Cardiac fibroblast (primary cell): ENCODE data around the gene DDX49.

Experiments
- DNase-seq, 2 donors: peaks; one replicate each; pipeline versions ENCODE4 v3.0.0 to v3.0.0-alpha.2; 2010; ENCODE audit warnings: low read depth in 2 of 2
- H3K4me3 ChIP-seq, 2 donors: replicated peaks in 1 of 2; 1 replicate in 1 of 2; 2 replicates in 1 of 2; pipeline ENCODE4 v1.5.1; 2011; ENCODE audit warnings: low read depth in 2 of 2, low read length in 2 of 2, mild to moderate bottlenecking in 2 of 2, moderate library complexity in 1 of 2
- CTCF ChIP-seq: IDR thresholded peaks from one replicate; pipeline ENCODE4 v1.5.1; 2011; ENCODE audit warnings: low read depth, mild to moderate bottlenecking, low read length, inconsistent platforms

DDX49 gene, protein sequence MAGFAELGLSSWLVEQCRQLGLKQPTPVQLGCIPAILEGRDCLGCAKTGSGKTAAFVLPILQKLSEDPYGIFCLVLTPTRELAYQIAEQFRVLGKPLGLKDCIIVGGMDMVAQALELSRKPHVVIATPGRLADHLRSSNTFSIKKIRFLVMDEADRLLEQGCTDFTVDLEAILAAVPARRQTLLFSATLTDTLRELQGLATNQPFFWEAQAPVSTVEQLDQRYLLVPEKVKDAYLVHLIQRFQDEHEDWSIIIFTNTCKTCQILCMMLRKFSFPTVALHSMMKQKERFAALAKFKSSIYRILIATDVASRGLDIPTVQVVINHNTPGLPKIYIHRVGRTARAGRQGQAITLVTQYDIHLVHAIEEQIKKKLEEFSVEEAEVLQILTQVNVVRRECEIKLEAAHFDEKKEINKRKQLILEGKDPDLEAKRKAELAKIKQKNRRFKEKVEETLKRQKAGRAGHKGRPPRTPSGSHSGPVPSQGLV

DNA sequence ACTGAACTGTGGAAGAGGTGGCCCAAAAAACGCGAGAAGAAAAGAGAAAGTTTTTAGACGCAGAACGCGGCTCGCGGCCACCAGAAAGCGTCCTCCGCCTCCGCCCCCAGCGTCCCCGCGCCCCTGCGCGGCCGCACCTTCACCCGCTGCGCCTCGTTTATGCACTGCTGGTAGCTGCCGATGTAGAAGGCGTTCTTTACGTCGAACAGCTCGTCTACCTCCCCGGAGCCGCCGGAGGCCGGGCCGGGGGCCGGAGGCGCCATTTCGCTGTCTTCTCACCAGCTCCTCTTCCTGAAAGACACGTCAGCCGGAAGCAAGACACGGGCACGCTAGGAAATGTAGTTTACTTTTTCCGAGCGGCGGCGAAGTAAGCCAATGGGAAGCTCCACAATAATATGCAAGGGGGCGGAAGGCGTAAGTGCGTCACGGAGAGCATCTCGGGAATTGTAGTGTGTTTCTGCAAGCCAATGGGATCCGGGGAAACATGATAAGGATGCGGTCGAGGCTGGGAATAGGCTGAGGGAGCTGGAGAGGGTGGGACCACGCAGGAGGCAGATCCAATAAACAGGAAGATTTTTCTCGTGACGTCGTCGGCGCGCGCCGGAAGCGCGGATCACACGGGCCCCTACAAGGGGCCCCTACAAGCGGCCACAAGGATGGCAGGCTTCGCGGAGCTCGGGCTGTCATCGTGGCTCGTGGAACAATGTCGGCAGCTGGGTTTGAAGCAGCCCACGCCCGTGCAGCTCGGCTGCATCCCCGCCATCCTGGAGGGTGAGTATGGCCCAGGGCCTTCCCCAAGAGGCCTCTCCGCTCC is at the start of gene DDX49, which contains the start of gene COPE:
TSS of gene DDX49 (plus strand) at position 630 of the 814 bp plus-strand sequence. CDS start at position 657, 27 bp downstream.
TSS of gene COPE (minus strand) at position 302 of the 814 bp plus-strand sequence. CDS start at position 263, 39 bp downstream.
- H3K4me3 ChIP-seq = peak within 1 kb of the TSS; percentile 90 to 99
- DNase-seq = peak; percentile 100
- TF ChIP-seq CTCF = no peak

DNA sequence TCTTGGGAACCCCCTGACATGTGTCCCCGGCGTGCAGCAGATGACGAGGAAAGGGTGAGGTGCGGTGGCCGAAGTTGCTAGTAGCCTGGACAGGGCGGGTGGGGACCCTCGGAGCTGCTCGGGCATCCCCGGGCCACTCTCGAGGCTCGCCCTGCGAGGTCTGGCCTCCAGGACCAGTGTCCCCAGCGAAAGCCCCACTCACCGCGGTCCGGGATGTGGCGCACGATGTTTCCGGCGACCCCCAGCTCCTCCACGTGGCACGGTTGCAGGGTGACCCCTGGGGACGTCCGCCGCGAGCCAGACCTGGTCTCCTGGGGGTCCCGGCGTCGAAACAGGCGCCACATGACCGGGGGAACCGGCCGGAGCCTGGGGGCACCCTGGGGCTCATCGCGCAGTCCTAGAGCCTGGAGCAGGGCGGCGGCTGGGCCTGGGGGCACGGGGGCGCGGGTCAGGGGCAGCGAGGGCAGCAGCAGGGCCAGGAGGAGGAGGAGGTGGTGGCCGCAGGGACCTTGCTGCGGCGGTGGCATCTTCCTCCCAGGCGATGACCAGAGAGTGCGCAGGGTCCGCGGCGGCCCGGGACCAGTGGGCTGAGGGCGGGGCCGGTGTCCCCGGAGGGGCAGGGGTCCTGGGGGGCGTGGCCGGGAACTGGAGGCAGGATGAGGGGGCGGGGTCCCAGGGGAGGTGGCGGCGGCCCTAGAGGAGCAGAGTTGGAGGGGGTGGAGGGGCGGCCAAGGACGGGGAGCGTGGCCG is 49.6 kb upstream of the DDX49 start:
- no peak for TF ChIP-seq CTCF
- no peak overlapping the region for H3K4me3 ChIP-seq
- no peak for DNase-seq

GRCh38 chr19:18870531-18871172 is 48.9 kb upstream of the DDX49 start:
- no peak overlapping the region for H3K4me3 ChIP-seq
- DNase-seq = no peak
- no peak for TF ChIP-seq CTCF

- no peak for TF ChIP-seq CTCF
- no peak for DNase-seq
- no peak overlapping the region for H3K4me3 ChIP-seq
Observed at GRCh38 chr19:18871543-18871942, 48.0 kb upstream of the DDX49 start.

- H3K4me3 ChIP-seq = no peak overlapping the region
- no peak for TF ChIP-seq CTCF
- peak in 1 of 2 donors; percentile 14 for DNase-seq
Observed at GRCh38 chr19:18875726-18876125, 43.8 kb upstream of the DDX49 start.

GRCh38 chr19:18876865-18877264 is 42.6 kb upstream of the DDX49 start:
- DNase-seq = no peak
- TF ChIP-seq CTCF = no peak
- H3K4me3 ChIP-seq = no peak overlapping the region
